H1 (cell line): ENCODE measurements around the gene GLIS2. TPM values are rescaled to one million over a fixed set of nuclear protein-coding genes. Genes with fewer than 3 reads are reported as not detected.

ENCODE experiments used
- BRCA1 ChIP-seq: IDR thresholded peaks from 2 replicates; pipeline ENCODE4 v1.6.1; 2012; ENCODE audit warnings: low read depth, low read length, improper control_type of control experiment
- CHD7 ChIP-seq: fragments of 300-600 bp; sonication (generic); IDR thresholded peaks from 2 replicates; pipeline ENCODE4 v1.7.1; 2012; ENCODE audit warnings: low read length, moderate library complexity, mild to moderate bottlenecking, inconsistent platforms; ENCODE audit not compliant: insufficient replicate concordance
- HDAC2 ChIP-seq, 2 experiments: fragments of 300-600 bp in 1 of 2; sonication (generic) in 1 of 2; IDR thresholded peaks; 2 replicates each; pipeline ENCODE4 v1.6.1; 2011 to 2012; ENCODE audit warnings: low read depth in 2 of 2, low read length in 2 of 2, mild to moderate bottlenecking in 2 of 2, moderate library complexity in 2 of 2, borderline replicate concordance in 1 of 2, inconsistent platforms in 1 of 2
- HDAC6 ChIP-seq: IDR thresholded peaks from one replicate; pipeline ENCODE4 v1.7.1; 2012; ENCODE audit warnings: low read depth, mild to moderate bottlenecking, inconsistent platforms, low read length, moderate library complexity
- RXRA ChIP-seq: IDR thresholded peaks from 2 replicates; pipeline ENCODE4 v1.6.1; 2011; ENCODE audit warnings: low read depth, mild to moderate bottlenecking, low read length, moderate library complexity; ENCODE audit not compliant: insufficient read depth
- SRF ChIP-seq: IDR thresholded peaks from 2 replicates; pipeline ENCODE4 v1.6.1; 2011; ENCODE audit warnings: mild to moderate bottlenecking, low read depth, low read length, moderate library complexity
- SUZ12 ChIP-seq: fragments of 200-600 bp; sonication (generic); IDR thresholded peaks from 2 replicates; pipeline ENCODE4 v1.6.1; 2012; ENCODE audit warnings: mild to moderate bottlenecking, inconsistent platforms, low read length, moderate library complexity, mixed read lengths
- YY1 ChIP-seq: IDR thresholded peaks from 2 replicates; pipeline ENCODE4 v1.6.1; 2011; ENCODE audit warnings: low read depth, mild to moderate bottlenecking, low read length
- ZNF274 ChIP-seq: IDR thresholded peaks from 2 replicates; pipeline ENCODE4 v1.7.0; 2012; ENCODE audit warnings: low read length, borderline replicate concordance; ENCODE audit errors: extremely low read depth
- polyA plus RNA-seq, 7 experiments: library from polyadenylated mRNA; depleted of rRNA in 3 of 7; stranded (reverse) in 5 of 7; unstranded in 2 of 7; fragments of >200 nt in 5 of 7; fragments of 200-250 nt in 2 of 7; gene quantifications; 1 replicate in 5 of 7; 2 replicates in 1 of 7; 4 replicates in 1 of 7; pipeline versions ENCODE4 v1.2.1 to v1.2.3, GENCODE V29; 2011 to 2013; ENCODE audit warnings: missing spikeins in 2 of 7, mixed read lengths in 2 of 7
- total RNA-seq: library from RNA; stranded (reverse); fragmentation: NEBNext Ultra II Directional; extraction: Animal tissue kit (Norgen Biotek cat#: 25700); gene quantifications from 2 replicates; pipeline ENCODE4 v1.2.1, GENCODE V29; 2021

The GLIS2 gene
- total and polyA plus RNA-seq, 2 of the 8 experiments (the other 6 are each of a cell fraction or from before 2014, with no cell fraction given), result 4.3 to 17.4 TPM

GRCh38 chr16:4344983-4345835, 29.3 kb downstream of the GLIS2 start (continued):
- TF ChIP-seq CHD7, result no peak
- TF ChIP-seq HDAC2 (IDR thresholded peaks at IDR 0.05; ENCODE audit: borderline replicate concordance in 1 of 2, low read depth in 2 of 2, low read length in 2 of 2), result no peak
- TF ChIP-seq YY1, result no peak
- no peak for TF ChIP-seq ZNF274
- TF ChIP-seq HDAC6, result no peak
- TF ChIP-seq SUZ12, result no peak
- TF ChIP-seq RXRA, result no peak
- TF ChIP-seq SRF, result no peak
- no peak for TF ChIP-seq BRCA1
